ENCODE results near the gene SRPK3. TPM values are rescaled to one million over a fixed set of nuclear protein-coding genes. Genes with fewer than 3 reads are reported as not detected.

SRPK3 gene
- total RNA-seq, 2 donors from 2014 or later: 4.9 to 9.5 TPM

DNA sequence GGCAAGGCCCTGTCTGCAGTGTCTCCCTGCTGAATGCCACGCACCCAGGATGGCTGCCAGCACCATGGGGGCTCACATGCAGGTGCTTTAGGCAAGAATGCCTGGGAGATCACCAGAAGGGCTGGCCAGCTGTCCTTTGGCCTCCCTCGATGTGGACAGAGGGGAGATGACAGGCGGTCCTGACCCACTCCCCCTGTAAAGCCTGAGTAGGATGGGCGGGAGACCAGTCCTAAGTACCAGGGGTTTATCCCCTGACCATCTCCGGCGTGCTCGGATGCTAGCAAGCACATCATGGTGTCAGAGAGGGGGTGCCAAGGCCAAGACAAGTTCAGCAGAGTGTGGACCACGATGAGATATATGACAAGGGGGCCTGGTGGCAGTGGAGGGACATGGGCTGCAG is 44.2 kb downstream of the SRPK3 start:
- Histone ChIP-seq H3K36me3 (no peaks in the 10 kb centered on the region), H3K27ac (no peak overlapping the region), H3K4me1 (ENCODE audit: control insufficient read depth in 1 of 2, low read depth in 2 of 2) (peaks cover 0 to 6% of the 10 kb centered on the region in 2 donors), H3K4me3 (no peak overlapping the region), H3K27me3 (replicated peaks; ENCODE audit: insufficient read depth) (no peaks in the 10 kb centered on the region), H3K9me3 (no peaks in the 10 kb centered on the region)
- TF ChIP-seq, protein P1, sequence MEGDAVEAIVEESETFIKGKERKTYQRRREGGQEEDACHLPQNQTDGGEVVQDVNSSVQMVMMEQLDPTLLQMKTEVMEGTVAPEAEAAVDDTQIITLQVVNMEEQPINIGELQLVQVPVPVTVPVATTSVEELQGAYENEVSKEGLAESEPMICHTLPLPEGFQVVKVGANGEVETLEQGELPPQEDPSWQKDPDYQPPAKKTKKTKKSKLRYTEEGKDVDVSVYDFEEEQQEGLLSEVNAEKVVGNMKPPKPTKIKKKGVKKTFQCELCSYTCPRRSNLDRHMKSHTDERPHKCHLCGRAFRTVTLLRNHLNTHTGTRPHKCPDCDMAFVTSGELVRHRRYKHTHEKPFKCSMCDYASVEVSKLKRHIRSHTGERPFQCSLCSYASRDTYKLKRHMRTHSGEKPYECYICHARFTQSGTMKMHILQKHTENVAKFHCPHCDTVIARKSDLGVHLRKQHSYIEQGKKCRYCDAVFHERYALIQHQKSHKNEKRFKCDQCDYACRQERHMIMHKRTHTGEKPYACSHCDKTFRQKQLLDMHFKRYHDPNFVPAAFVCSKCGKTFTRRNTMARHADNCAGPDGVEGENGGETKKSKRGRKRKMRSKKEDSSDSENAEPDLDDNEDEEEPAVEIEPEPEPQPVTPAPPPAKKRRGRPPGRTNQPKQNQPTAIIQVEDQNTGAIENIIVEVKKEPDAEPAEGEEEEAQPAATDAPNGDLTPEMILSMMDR (IDR thresholded peaks at IDR 0.05): no peak
- ATAC-seq (ENCODE audit: insufficient number of reproducible peaks, low FRiP score, low read depth): no peak
- no peak for DNase-seq (ENCODE audit: low spot score)

DNA sequence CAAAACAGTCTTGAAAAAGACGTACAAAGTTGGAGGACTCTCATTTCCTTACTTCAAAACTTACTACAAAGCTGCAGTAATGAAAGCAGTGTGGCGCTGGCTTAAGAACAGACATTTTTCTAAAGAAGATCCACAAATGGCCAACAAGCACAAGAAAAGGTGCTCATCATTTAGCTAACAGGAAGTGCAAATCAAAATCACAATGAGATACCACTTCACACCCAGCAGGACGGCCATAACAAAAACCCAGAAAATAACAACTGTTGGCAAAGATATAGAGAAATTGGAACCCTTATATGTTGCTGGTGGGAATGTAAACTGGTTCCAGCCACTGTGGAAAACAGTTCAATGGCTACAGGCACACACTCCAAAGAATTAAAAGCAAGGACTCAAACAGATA is 46.2 kb downstream of the SRPK3 start:
- Histone ChIP-seq H3K27me3 (replicated peaks; ENCODE audit: insufficient read depth) (no peaks in the 10 kb centered on the region), H3K4me3 (no peak overlapping the region), H3K9me3 (no peaks in the 10 kb centered on the region), H3K27ac (no peak overlapping the region), H3K4me1 (ENCODE audit: control insufficient read depth in 1 of 2, low read depth in 2 of 2) (peaks cover 0 to 10% of the 10 kb centered on the region in 2 donors), H3K36me3 (no peaks in the 10 kb centered on the region)
- DNase-seq (ENCODE audit: low spot score) (no peak), ATAC-seq (ENCODE audit: insufficient number of reproducible peaks, low FRiP score, low read depth) (no peak)
- TF ChIP-seq, protein P1 (IDR thresholded peaks at IDR 0.05): no peak

DNA sequence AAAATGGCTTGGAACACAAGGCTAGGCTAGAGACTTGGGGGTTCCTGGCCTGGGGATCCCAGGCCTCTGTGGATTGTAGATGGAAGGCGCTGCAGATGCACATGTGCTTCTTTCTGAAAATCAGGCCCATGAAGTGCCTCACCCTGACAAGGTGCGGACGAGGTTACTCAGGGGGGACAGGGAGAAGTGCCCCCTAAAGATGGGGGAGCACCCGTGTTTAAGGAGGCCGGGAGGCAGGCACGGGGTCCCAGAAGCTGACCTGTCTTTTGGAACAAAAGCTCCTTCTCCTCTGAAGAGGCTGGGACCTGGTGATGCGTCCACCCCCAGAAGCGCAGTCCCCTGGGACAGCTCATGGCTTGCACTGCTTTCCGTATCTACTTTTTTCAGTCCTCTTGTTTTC is 47.1 kb downstream of the SRPK3 start:
- Histone ChIP-seq H3K4me3 (peak overlapping the region; percentile 66), H3K27ac (no peak overlapping the region), H3K27me3 (replicated peaks; ENCODE audit: insufficient read depth) (no peaks in the 10 kb centered on the region), H3K36me3 (no peaks in the 10 kb centered on the region), H3K4me1 (ENCODE audit: control insufficient read depth in 1 of 2, low read depth in 2 of 2) (peaks cover 0 to 10% of the 10 kb centered on the region in 2 donors), H3K9me3 (no peaks in the 10 kb centered on the region)
- TF ChIP-seq, protein P1 (IDR thresholded peaks at IDR 0.05): no peak
- DNase-seq (ENCODE audit: low spot score): no peak
- ATAC-seq (ENCODE audit: insufficient number of reproducible peaks, low FRiP score, low read depth): no peak

DNA sequence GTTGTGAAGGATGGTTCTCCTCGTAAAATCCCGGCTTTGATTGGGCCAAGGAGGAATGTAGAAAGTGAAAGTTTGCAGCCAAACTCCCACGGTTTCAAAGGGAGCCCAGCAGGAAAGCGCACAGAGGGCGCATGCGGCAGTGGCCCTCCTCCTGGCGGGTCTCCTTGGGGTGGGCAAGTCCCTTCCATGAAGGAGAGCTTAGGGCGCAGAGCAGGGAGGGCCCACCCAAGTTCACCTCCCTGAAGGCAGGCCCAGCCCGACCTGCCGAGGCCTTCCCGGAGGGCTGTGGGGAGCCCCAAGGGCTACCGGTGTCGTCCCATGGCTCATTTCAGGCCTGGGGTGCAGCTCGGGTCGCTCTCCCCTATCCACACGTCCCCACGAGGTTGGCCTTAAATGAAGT is 47.5 kb downstream of the SRPK3 start:
- H3K27me3 ChIP-seq (replicated peaks; ENCODE audit: insufficient read depth): no peaks in the 10 kb centered on the region
- H3K27ac ChIP-seq: no peak overlapping the region
- no peak for DNase-seq (ENCODE audit: low spot score)
- peak overlapping the region; percentile 66 for H3K4me3 ChIP-seq
- peaks cover 0 to 10% of the 10 kb centered on the region in 2 donors for H3K4me1 ChIP-seq (ENCODE audit: control insufficient read depth in 1 of 2, low read depth in 2 of 2)
- H3K36me3 ChIP-seq: no peaks in the 10 kb centered on the region
- ATAC-seq (ENCODE audit: insufficient number of reproducible peaks, low FRiP score, low read depth): no peak
- H3K9me3 ChIP-seq: no peaks in the 10 kb centered on the region
- TF ChIP-seq, protein P1 (IDR thresholded peaks at IDR 0.05): no peak

DNA sequence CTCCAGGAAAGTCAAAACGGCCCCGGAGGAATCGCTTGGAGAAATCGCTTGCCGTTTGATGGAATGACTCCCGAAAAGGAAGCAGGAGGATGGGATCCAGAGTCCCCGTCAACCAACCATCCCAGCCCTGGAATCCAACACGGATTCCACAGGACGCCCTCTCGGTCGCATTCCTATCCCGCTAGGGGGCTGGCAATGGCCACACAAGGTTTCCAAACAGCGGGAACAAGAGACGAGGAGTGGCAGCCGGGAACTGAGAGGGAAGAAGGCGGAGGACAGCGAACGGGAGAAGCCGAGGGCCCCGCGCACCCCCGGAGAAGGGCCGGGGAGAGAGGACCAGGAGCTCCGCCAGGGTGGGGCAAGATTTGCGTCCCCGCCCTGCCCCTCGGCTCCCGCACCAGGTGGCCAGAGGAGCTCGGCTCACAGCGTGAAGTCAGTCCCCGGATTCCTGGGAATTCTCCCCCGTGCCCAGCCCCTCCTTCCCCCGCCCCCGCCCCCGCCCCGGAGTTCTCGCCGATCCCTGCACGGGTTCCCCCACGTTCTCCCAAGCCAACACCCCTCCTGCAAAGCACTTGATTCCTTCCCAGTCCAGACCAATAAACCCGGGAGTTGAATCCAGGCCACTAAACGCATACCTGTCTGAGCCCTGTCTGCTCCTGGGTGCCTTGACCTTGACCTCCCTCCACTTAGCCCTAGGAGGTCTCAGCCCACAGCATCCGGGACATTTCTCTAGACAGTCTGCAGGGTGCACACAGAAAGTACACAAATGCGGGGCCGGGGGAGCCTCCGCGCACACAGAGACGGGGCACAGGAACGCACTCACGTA is 48.1 kb downstream of the SRPK3 start:
- Histone ChIP-seq H3K4me3 (peak overlapping the region; percentile 66), H3K27me3 (replicated peaks; ENCODE audit: insufficient read depth) (no peaks in the 10 kb centered on the region), H3K4me1 (ENCODE audit: control insufficient read depth in 1 of 2, low read depth in 2 of 2) (peaks cover 0 to 10% of the 10 kb centered on the region in 2 donors), H3K36me3 (no peaks in the 10 kb centered on the region), H3K27ac (no peak overlapping the region), H3K9me3 (no peaks in the 10 kb centered on the region)
- TF ChIP-seq, protein P1 (IDR thresholded peaks at IDR 0.05): no peak
- DNase-seq (ENCODE audit: low spot score) (no peak), ATAC-seq (ENCODE audit: insufficient number of reproducible peaks, low FRiP score, low read depth) (no peak)

All from thoracic aorta (tissue), 2 donors.